GM19468 (cell line): ENCODE measurements around the gene CAV2.
A peak's percentile ranks its signal among the peaks of the same experiment; 100 is the strongest.

Experiments
- ATAC-seq: cut with Tn5 transposase; IDR thresholded peaks from one replicate; pipeline ENCODE4 v1.9.1; 2021; ENCODE audit warnings: mild to moderate bottlenecking, moderate library complexity, moderate number of reproducible peaks; ENCODE audit not compliant: unreplicated experiment; ENCODE audit errors: extremely low read depth

CAV2 gene

DNA sequence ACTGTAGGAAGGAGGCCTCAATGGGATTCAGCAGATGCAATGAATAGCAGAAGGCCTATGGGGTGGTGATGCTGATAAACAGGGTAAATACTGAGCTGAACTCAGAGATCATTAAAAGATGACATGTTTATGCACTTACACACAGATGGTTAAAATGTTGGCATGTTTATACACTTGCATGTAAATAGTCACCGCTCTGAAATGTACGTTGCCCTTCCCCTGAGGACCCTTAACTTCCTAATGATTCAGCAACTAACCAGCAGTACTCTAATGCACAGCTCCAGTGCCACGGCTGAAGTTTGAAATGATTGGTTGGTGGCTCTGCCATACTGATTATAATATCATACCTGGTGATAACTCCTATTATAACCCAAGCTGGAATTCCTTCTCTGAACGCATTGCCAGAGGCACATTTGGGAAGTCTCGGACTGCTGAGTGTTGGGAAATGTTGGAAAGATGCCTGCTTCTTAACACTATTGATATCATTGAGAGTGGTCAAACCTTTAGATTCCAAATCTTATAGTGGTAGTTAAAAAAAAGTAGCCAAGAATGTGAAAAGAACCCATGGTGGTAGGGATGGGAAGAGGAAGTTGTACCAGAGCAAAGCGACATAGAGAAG is 21.6 kb downstream of the CAV2 start:
- ATAC-seq: no peak

DNA sequence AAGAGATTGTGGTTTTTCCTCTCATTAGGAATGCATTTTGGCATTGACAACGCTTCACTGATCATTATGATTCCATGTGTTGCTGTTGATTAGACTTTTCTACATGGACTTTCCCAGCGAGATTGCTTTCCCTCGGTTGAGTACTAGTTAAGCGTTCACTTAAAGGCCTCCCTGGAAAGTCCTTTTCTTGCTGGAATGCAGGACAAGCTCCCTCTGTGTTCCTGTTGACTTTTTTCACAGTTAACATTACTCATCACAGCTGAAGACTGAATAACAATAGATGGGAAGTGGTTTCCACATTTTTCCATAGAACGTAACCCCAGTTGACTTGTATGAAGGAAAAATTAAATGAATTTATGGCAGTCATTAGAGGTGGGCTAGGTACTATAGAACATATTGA is 22.7 kb downstream of the CAV2 start:
- ATAC-seq: no peak

GRCh38 chr7:116524221-116524608 is 24.7 kb downstream of the CAV2 start:
- no peak for ATAC-seq

- no peak for ATAC-seq
Observed at GRCh38 chr7:116524609-116525297, 25.2 kb downstream of the CAV2 start, which contains the start of gene CAV1. Gene CAV1, plus strand, starts transcription at chr7:116525036. Its CDS starts 27 bp downstream, at chr7:116525063.

DNA sequence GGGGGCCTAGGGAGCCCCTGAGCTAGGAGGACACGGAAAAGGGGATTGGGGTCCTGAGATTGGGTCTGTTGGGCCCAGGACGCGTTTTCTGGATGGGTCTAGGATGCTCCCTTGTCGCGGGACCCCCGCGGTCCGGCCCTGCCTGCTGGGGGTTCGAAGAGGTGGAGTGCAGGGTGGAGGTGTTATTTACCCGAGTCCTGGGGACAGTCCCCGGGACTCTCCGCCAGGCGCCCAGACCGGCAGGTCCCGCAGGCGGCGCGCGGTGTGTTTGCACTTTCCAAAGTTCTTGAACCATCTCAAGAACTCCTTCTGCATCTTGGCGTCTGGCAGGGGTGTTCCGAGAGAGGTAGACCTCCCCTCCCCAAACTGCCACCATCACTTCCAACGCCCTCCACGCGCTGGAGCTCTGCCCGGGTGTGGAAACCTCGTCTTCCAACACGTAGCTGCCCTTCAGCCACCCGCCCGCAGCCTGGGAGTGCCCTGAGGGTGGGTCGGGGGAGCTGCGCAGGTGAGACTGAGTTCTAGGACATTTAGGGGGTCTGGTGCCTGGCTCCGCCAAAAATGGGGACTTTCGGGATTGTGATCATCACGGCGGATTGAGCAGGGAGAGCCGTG is 25.9 kb downstream of the CAV2 start:
- ATAC-seq: no peak

GRCh38 chr7:116525913-116526861 is 26.6 kb downstream of the CAV2 start:
- ATAC-seq: peak; percentile 91

DNA sequence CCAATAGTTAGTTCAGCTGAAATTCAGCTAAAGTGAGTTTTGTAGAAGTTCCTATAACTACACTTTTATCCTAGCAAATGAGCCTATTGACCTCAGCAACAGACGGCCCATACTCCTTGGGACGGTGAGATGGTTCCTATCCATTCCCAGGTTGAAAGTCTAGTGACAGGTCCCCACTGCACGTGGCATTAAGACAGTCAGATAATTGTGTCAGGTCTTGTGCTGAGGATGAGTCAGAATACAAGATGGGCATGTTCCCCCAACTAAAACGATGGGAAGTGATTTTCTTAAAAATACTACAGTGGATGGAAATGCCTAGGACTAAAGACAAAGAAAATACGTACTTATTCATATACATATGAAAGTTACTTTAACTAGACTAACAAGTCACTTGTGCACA is 27.4 kb downstream of the CAV2 start:
- ATAC-seq: no peak

DNA sequence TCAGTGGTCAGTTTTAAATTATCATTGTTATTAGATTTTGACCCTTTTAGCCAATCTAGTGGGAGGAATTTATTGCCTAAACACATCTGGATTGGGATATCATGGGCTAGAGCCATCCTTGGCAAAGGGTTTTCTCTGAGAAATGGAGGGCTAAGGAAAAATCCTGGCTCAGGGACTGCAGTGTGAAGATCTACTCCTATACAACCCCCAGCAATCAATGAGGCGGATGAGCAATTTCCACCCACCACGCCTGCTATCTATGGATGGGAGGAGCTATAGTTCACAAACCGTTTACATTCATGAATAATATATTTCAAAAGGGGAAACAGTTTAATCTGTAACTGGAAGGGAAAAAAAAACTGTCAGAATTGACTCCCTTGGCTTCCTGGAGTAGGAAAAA is 28.0 kb downstream of the CAV2 start:
- ATAC-seq: no peak

DNA sequence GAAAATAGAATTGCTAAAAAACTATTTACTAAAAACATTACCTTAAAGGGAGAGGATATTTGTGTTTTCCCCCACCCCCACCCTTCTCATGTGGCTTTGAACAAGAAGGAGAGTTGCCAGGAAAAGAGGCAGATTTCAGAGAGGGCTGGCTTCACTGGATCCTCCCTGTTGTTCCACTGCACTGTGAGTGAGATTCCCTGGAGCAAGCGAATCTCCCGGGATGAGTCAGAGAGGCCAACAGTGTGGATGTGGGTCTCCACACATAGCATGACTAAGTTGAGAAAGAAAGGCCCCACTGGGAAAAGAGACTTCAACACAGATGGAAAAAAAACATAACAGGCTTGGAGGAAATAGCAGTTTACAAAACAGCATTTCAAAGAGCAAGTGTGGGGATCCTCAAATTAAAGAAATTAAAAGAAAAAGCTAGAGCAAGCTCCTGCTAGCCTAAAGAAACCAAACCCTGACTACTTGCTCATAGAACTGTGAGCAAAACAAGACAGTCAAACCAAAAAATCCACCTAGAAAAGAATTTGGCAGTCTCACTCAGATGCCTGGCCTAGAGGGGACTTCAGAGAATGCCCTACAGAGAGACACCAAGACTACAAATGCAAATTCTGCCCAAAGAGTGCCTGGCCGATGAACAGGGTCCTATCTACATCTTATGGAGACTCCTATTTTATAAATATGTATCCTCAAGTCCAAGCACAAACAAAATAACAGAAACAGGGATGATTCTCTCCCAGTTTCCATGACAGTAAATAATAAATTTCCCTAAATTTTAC is 28.7 kb downstream of the CAV2 start:
- no peak for ATAC-seq

DNA sequence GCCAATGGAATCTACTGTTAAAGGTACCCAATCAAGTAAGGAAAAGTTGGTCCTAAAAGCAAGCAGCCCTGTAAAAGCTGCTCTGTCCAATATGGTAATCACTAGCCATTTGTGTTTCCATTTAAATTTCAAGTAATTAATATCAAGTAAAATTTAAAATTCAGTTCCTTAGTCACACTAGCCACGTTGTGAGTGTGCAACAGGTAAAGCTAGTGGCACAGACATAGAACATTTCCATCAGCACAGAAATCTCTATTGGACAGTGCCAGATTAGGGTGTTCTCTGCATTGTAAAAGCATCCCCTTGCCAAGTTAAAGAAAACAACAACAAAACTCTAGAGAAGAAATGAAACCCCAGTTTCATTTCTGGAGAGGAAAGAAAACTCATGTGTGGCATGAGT is 29.7 kb downstream of the CAV2 start:
- no peak for ATAC-seq

DNA sequence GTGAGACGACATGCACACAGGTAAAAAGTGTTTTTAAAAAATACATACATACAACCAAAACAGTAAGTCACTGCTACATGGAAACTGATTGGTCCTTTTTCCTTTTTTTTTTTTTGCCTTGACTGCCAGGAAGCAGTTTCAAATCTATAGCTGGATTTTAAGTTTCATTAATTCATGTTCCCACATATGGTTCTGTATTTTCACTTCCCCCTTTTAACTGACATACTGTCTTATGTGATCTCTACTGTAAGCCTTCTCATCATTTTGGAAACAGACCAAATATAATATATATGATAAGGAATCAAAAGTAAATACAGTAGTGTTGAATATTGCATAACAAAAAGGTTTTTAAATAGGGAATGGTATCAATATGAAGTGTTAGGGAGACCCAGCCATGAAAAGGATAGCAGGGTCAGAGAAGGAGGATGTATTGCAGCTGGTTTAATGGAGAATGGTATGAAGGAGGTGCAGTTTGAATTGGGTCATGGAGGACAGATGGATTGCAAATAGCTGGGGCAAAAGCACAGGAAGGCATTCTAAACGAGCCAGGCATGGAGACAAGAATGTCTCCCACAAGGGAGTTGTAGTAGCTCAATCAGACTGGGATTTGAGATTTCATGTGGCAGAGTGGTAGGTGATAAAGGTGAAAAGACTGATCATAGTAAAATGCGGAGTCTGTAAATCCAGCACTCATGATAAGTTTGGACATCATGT is 30.7 kb downstream of the CAV2 start:
- ATAC-seq: no peak

GRCh38 chr7:116532102-116532688 is 32.7 kb downstream of the CAV2 start:
- no peak for ATAC-seq

GRCh38 chr7:116534790-116535189 is 35.3 kb downstream of the CAV2 start:
- ATAC-seq: no peak

DNA sequence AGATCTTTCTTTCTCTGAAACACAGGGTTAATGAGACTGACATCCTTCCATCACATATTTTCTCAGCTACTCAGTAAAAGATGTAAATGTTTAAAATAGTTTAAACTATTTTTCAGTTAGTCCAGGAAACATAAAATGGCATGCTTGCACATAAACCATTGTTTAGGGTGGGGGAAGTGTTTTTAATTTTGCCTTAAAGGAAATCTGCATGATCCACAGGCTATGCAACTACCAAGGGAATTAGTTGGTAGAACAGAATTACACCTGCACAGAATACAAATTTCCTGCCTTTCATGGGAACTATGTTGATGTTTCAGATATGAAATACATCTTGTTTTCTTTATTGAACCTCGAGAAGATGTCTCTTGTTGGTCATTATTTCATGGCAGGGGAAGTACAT is 35.9 kb downstream of the CAV2 start:
- ATAC-seq: no peak

- no peak for ATAC-seq
Observed at GRCh38 chr7:116538138-116538537, 38.6 kb downstream of the CAV2 start.

GRCh38 chr7:116539879-116540278 is 40.3 kb downstream of the CAV2 start:
- ATAC-seq: no peak

DNA sequence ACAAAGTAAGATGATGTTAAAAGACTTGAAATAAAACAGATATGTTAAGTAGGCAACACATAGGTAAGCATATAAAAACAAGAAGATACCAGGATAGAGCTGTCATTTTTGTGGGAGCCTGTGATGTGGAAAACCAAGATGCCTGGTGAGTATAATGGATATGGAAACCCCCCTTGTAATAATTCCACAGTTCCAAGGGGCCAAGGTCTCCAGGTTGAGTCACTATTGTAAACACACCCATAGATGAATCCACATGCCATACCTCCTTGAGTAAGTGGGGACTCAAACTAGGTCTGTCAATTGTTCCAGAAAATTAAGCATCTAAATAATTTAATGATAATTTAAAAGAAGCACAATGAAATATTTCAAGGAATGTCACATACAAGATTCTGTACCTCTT is 41.2 kb downstream of the CAV2 start:
- no peak for ATAC-seq

DNA sequence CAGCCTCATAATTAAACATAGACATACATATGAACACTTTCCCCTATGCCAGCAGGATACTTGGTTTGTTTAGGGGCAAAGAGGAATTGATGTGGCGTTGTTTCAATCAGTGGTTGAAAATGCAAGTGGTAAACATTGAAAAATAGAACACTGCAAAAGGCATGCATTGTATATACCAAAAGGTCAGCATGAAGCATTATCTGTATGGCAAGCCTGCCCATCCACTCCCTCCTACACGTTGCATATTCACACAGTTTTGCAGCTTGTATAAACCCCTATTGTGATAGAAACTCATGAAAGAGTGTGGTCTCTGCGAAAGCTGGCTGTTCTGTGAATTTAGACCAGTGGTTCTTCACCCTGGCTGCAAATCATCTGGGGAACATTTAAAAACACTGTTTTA is 42.4 kb downstream of the CAV2 start:
- no peak for ATAC-seq

- no peak for ATAC-seq
Observed at GRCh38 chr7:116542618-116543017, 43.1 kb downstream of the CAV2 start.
